ENCODE results near the gene ANGPTL4. TPM values are rescaled to one million over a fixed set of nuclear protein-coding genes. Genes with fewer than 3 reads are reported as not detected.
A peak's percentile ranks its signal among the peaks of the same experiment; 100 is the strongest.
"Not testable (repeated sequence)": the region's sequence is repeated elsewhere in the genome, so short reads cannot be mapped to it uniquely, and the experiment has no call there.

The ANGPTL4 gene
- 2.2 and 3.2 TPM in 2 replicates for polyA plus RNA-seq (2011; rRNA removed)
- 0.93 and 1.7 TPM in 2 replicates for polyA minus RNA-seq (2011; rRNA and poly(A)+ RNA removed)

- TF ChIP-seq, protein P1, sequence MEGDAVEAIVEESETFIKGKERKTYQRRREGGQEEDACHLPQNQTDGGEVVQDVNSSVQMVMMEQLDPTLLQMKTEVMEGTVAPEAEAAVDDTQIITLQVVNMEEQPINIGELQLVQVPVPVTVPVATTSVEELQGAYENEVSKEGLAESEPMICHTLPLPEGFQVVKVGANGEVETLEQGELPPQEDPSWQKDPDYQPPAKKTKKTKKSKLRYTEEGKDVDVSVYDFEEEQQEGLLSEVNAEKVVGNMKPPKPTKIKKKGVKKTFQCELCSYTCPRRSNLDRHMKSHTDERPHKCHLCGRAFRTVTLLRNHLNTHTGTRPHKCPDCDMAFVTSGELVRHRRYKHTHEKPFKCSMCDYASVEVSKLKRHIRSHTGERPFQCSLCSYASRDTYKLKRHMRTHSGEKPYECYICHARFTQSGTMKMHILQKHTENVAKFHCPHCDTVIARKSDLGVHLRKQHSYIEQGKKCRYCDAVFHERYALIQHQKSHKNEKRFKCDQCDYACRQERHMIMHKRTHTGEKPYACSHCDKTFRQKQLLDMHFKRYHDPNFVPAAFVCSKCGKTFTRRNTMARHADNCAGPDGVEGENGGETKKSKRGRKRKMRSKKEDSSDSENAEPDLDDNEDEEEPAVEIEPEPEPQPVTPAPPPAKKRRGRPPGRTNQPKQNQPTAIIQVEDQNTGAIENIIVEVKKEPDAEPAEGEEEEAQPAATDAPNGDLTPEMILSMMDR (IDR thresholded peaks at IDR 0.05; ENCODE audit: insufficient read depth, low read depth, low read length): peak; percentile 54
- peak within 1 kb of the TSS; percentile 64 for H3K4me3 ChIP-seq (ENCODE audit: low read depth, low read length)
- no peaks in the 10 kb centered on the region for H3K27me3 ChIP-seq (ENCODE audit: control insufficient read depth, insufficient read depth, low read length)
- no peak for DNase-seq (ENCODE audit: low read depth)
- CTCF ChIA-PET: interaction anchor here (1.4 to 4.6 kb wide), 3 partner anchors 11 to 214 kb away, joined by 4 to 32 read pairs (median 5); partner anchors contain the start of gene MYO1F
- POLR2A ChIA-PET: no interaction called here
- peaks cover 3% of the 10 kb centered on the region; the same call in 1 of the 2 replicates for H3K36me3 ChIP-seq (ENCODE audit: control insufficient read depth, insufficient read depth, low read length)
Observed at GRCh38 chr19:8363803-8364771, at the start of gene ANGPTL4. Gene ANGPTL4 (plus strand): TSS chr19:8364155. CDS start chr19:8364322, 167 bp downstream.

DNA sequence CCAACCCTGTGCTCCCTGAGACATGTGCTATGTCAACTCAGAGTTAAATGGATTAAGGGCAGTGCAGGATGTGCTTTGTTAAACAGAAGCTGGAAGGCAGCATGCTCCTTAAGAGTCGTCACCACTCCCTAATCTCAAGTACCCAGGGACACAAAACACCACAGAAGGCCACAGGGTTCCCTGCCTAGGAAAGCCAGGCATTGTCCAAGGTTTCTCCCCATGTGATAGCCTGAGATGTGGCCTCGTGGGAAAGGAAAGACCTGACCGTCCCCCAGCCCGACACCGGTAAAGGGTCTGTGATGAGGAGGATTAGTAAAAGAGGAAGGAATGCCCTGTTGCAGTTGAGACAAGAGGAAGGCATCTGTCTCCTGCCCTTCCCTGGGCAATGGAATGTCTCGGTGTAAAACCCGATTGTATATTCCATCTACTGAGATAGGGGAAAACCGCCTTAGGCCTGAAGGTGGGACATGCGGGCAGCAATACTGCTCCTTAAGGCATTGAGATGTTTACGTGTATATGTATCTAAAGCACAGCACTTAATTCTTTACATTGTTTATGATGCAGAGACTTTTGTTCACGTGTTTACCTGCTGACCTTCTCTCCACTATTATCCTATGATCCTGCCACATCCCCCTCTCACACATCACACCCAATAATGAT is 48.8 kb upstream of the ANGPTL4 start:
- H3K36me3 ChIP-seq (ENCODE audit: control insufficient read depth, insufficient read depth, low read length): peaks cover 16% of the 10 kb centered on the region
- POLR2A ChIA-PET; H3K27me3 ChIP-seq (ENCODE audit: control insufficient read depth, insufficient read depth, low read length); CTCF ChIA-PET; H3K4me3 ChIP-seq (ENCODE audit: low read depth, low read length); DNase-seq (ENCODE audit: low read depth): not testable (repeated sequence)

DNA sequence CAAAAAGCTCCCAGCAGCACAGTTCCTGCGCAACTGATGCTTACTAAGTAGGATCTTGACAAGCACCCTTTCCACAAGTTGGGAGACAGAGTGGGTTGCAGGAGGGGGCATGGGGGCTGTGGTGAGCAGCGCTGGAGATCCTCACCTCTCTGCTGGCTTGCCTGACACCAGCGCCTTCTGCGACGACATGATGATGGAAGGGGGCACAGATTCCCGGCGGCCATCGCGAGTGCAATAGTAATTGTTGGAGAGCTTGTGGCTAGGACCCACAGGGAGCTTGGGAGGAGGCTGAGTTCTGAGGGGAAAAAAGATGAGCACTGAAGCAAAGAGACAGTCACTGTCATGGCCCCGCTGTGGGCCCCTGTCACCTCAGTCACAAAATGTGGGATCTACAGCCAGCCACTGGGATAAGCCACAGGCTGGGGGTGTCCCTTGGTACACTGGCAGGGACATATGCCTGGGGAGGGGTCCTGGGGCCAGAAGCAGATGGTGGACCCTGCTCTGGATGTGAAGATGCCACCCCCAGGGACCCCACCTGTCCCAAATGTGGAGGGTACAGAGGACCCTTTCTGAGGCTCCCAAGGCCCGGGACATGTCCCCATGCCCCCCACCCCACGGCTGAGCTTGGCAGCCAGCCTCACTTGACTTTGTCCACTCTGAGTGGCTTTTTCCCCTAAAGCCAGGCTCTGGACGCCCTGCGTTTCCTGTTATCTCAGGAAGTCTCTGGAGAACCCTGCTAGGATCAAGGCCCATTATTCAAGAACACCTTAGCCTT is 47.4 kb upstream of the ANGPTL4 start:
- peaks cover 12% of the 10 kb centered on the region for H3K36me3 ChIP-seq (ENCODE audit: control insufficient read depth, insufficient read depth, low read length)
- no peaks in the 10 kb centered on the region for H3K27me3 ChIP-seq (ENCODE audit: control insufficient read depth, insufficient read depth, low read length)
- no peak overlapping the region for H3K4me3 ChIP-seq (ENCODE audit: low read depth, low read length)
- TF ChIP-seq, protein P1 (IDR thresholded peaks at IDR 0.05; ENCODE audit: insufficient read depth, low read depth, low read length): no peak
- DNase-seq (ENCODE audit: low read depth): no peak
- ChIA-PET CTCF (no interaction called here), POLR2A (no interaction called here)

- CTCF ChIA-PET; DNase-seq (ENCODE audit: low read depth); H3K4me3 ChIP-seq (ENCODE audit: low read depth, low read length); H3K36me3 ChIP-seq (ENCODE audit: control insufficient read depth, insufficient read depth, low read length); POLR2A ChIA-PET; H3K27me3 ChIP-seq (ENCODE audit: control insufficient read depth, insufficient read depth, low read length): not testable (repeated sequence)
Observed at GRCh38 chr19:8318835-8319234, 45.1 kb upstream of the ANGPTL4 start.

GRCh38 chr19:8319807-8320520 is 44.0 kb upstream of the ANGPTL4 start:
- ChIA-PET POLR2A (interaction anchor here (0.5 kb wide), 1 partner anchor 400 kb away, joined by 4 read pairs; the partner anchor contains the start of gene SNAPC2), CTCF (no interaction called here)
- no peak for DNase-seq (ENCODE audit: low read depth)
- TF ChIP-seq, protein P1 (IDR thresholded peaks at IDR 0.05; ENCODE audit: insufficient read depth, low read depth, low read length): no peak
- Histone ChIP-seq H3K27me3 (ENCODE audit: control insufficient read depth, insufficient read depth, low read length) (no peaks in the 10 kb centered on the region), H3K36me3 (ENCODE audit: control insufficient read depth, insufficient read depth, low read length) (peaks cover 11% of the 10 kb centered on the region), H3K4me3 (ENCODE audit: low read depth, low read length) (peak overlapping the region; percentile 62)
